GM10847 (cell line): ENCODE data around the gene FRY.

Experiments used
- POLR2A ChIP-seq: IDR thresholded peaks from 2 replicates; pipeline ENCODE4 v1.6.1; 2011; ENCODE audit not compliant: insufficient read length; ENCODE audit errors: extremely low read depth

FRY gene

DNA sequence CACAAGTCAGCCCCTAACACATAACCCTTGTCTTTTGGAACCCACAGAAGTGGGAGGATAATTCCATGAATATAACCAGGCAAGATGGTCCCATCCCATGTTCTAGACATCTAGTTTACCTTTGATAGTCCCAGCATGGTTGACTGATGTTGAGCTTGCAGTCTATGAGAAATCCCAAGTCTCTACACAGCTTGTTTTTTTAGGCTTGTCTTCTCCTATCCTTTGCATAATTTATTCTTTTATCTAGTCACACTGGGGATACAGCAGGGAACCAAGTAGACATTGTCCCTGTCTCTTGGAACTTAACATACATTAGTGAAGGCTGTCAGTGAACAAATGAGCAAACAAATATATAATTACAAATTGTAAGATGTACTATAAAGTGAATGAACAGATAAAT, 19.6 kb upstream of the FRY start:
- TF ChIP-seq POLR2A, result no peak

GRCh38 chr13:32013181-32013580, 18.4 kb upstream of the FRY start:
- no peak for TF ChIP-seq POLR2A

GRCh38 chr13:32016119-32016518, 15.5 kb upstream of the FRY start:
- TF ChIP-seq POLR2A, result no peak

DNA sequence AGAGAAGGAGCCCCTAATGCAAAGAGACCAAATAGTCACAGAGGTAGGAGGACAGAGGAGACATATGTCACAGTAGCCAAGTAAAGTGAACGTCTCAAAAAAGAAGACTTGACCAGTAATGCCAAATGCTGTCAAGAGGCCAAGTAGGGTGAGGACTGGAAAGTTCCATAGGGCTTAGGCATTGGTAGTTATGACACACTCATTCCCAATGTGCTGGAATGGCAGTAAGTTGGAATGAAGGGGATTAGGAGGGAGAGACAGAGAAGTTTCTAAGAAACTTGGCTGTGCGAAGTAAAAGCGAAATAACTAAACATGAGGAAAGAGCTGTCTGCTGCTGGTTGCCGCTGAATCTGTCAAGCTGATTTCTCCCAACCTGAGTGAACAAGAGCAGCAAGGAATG, 14.9 kb upstream of the FRY start:
- no peak for TF ChIP-seq POLR2A

- no peak for TF ChIP-seq POLR2A
Observed at GRCh38 chr13:32017474-32017873, 14.1 kb upstream of the FRY start.

DNA sequence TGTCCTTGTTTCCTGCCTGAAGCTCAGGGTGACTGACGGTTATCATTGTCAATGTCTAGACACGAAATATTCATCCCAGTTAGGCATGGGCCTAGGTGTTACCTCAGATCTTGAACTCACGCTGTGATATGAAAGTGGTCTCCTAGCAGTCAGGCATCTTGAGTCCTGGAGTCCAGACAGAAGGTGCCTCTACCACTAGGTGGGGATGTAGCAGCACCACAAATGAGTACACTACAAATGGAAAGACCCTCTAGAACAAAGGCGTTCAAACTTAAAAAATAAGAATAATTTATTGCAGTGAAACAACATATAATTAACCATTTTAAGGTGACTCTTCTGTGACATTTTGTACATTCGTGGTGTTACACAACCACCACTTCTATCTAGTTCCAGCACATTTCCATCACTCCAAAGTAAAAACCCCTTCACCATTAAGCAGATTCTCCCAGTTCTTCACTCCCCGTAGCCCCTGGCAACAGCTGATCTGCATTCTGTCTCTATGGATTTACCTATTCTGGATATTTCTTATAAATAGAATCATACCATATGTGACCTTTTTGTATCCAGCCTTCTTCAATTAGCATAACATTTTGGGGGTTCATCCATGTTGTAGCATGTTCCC, 11.9 kb upstream of the FRY start:
- no peak for TF ChIP-seq POLR2A

- no peak for TF ChIP-seq POLR2A
Observed at GRCh38 chr13:32021785-32022184, 9.8 kb upstream of the FRY start.

- TF ChIP-seq POLR2A, result no peak
Observed at GRCh38 chr13:32022311-32022710, 9.3 kb upstream of the FRY start.

GRCh38 chr13:32023096-32023495, 8.5 kb upstream of the FRY start:
- TF ChIP-seq POLR2A, result no peak

DNA sequence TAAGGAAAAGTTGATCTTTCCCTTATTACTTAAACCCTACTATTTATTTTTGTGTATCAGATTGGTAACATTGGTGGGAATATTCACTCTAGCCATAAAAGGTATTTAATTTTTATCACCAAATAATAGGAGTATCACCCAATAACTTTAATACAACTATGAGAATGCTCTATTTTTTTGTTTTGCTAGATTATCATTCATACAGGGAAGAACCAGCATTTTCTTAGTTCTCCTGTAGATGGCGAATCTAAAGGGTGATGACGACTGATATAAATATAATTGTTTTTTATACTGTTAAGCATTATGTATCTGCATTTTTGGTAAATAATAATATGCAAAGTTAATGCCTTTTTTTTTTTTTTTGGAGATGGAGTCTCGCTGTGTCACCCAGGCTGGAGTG, 7.9 kb upstream of the FRY start:
- no peak for TF ChIP-seq POLR2A

- TF ChIP-seq POLR2A, result no peak
Observed at GRCh38 chr13:32024750-32025149, 6.8 kb upstream of the FRY start.

DNA sequence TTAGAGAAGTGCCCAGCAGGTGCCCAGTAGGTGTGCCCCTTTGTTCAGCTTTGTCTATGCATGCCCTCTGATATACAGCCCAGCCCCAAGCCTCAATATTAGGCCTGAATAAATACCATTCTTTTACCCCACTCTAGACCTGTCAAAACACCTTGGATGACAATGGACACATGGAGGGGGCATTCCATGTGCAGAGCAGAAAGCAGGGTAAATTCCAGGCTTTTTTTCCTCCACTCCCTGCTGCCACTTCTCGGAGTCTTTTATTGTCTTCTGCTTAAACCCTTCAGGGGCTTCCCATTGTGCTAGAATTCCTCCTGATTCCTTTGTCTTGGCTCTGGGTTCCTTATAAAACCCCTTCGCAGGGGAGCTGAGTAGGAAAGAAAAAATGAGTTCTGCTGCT, 5.8 kb upstream of the FRY start:
- TF ChIP-seq POLR2A, result no peak

- no peak for TF ChIP-seq POLR2A
Observed at GRCh38 chr13:32026623-32027022, 5.0 kb upstream of the FRY start.

GRCh38 chr13:32028711-32029110, 2.9 kb upstream of the FRY start:
- no peak for TF ChIP-seq POLR2A

- no peak for TF ChIP-seq POLR2A
Observed at GRCh38 chr13:32029684-32030083, 1.9 kb upstream of the FRY start.

GRCh38 chr13:32031815-32032370, 319 bp downstream of the FRY start:
- no peak for TF ChIP-seq POLR2A

DNA sequence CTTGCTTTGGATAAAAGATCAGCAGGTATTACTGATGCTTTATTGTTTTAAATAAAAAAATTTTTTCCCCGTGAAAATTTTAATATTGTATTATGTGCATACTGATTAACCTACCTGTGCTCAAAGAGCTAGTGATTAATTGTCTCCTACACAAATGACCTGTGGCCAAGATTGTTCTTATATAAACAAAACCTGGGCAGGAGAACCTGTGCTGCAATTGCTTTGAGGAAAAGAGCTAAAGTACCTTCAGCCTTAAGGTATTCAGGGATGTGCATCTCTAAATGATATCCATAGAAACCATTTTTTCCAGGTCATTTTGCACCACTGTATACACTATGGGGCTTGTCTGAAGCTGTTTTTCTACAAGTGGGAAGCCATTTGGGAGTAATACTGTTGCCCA, 1.2 kb downstream of the FRY start:
- TF ChIP-seq POLR2A, result no peak

DNA sequence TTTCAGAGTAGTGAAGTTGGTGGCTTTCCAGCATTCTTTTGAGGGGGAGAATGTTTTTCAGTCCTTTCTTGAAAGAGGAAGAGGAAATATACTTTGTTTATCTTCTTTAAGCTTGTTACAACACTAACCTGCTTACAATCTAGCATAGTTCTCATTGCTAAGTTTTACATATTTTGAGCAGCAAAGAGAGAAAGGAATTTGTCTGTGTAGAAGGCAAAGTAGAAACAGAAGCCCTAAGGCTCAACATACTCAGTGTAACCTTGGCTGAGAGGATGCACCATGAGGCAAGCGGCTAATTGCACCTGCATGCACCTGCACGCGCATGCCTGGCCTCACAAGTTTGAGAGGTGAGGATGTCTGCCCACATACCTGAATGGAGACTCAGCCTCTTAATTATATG, 2.2 kb downstream of the FRY start:
- no peak for TF ChIP-seq POLR2A

- TF ChIP-seq POLR2A, result no peak
Observed at GRCh38 chr13:32035716-32036115, 4.1 kb downstream of the FRY start.
